Prostate gland (tissue), 2 donors: Measurements from ENCODE around the gene LAMA2.

Experiments used
- CTCF ChIP-seq, 4 experiments: fragments of 200-600 bp in 2 of 4; fragments of 450-650 bp in 2 of 4; sonication (generic) in 2 of 4; IDR thresholded peaks; 1 replicate in 3 of 4; 2 replicates in 1 of 4; pipeline ENCODE4 v1.5.1; 2016 to 2019; ENCODE audit warnings: antibody characterized with exemption in 4 of 4, mild to moderate bottlenecking in 2 of 4, moderate library complexity in 2 of 4
- POLR2A ChIP-seq: fragments of 450-650 bp; IDR thresholded peaks from one replicate; pipeline ENCODE4 v1.6.1; 2016; ENCODE audit warnings: antibody characterized with exemption, mild to moderate bottlenecking

- TF ChIP-seq POLR2A (no peak), CTCF (IDR thresholded peaks at IDR 0.05) (peak; percentile 26 to 77 (median 72))
Observed at GRCh38 chr6:129498950-129499842, 616.3 kb downstream of the LAMA2 start.
